ENCODE measurements around the gene GIPC2. TPM values are rescaled to one million over a fixed set of nuclear protein-coding genes. Genes with fewer than 3 reads are reported as not detected.
A peak's percentile ranks its signal among the peaks of the same experiment; 100 is the strongest.

The GIPC2 gene
- total RNA-seq, 1 donor: 0.63 TPM

DNA sequence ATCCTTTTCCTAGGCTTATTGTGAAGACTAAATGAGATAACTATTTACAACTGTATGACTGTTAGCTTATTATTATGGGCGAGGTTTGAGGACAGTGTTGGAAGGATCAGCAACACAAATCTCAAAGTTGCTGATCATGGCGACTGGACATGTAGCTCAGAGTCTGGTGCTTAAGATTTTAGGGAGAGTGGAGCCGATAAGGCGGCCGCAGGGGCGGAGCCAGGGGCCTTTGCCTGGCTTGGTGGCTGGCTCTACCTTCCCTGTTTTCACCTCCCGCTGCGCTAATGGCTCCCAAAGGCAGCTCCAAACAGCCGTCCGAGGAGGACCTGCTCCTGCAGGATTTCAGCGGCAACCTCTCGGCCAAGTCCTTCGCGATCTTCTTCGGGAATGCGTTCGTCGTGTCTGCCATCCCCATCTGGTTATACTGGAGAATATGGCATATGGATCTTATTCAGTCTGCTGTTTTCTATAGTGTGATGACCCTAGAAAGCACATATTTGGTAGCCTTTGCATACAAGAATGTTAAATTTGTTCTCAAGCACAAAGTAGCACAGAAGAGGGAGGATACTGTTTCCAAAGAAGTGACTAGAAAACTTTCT, 45.5 kb downstream of the GIPC2 start:
- TF ChIP-seq, protein P1, sequence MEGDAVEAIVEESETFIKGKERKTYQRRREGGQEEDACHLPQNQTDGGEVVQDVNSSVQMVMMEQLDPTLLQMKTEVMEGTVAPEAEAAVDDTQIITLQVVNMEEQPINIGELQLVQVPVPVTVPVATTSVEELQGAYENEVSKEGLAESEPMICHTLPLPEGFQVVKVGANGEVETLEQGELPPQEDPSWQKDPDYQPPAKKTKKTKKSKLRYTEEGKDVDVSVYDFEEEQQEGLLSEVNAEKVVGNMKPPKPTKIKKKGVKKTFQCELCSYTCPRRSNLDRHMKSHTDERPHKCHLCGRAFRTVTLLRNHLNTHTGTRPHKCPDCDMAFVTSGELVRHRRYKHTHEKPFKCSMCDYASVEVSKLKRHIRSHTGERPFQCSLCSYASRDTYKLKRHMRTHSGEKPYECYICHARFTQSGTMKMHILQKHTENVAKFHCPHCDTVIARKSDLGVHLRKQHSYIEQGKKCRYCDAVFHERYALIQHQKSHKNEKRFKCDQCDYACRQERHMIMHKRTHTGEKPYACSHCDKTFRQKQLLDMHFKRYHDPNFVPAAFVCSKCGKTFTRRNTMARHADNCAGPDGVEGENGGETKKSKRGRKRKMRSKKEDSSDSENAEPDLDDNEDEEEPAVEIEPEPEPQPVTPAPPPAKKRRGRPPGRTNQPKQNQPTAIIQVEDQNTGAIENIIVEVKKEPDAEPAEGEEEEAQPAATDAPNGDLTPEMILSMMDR (IDR thresholded peaks at IDR 0.05; ENCODE audit: insufficient read depth, low read length): no peak
- no peak overlapping the region for H3K4me3 ChIP-seq (ENCODE audit: low read depth, low read length)
- no peak for DNase-seq (ENCODE audit: low read depth)

GRCh38 chr1:78091886-78092285, 46.1 kb downstream of the GIPC2 start:
- TF ChIP-seq, protein P1 (IDR thresholded peaks at IDR 0.05; ENCODE audit: insufficient read depth, low read length): no peak
- no peak for DNase-seq (ENCODE audit: low read depth)
- H3K4me3 ChIP-seq (ENCODE audit: low read depth, low read length): no peak overlapping the region

DNA sequence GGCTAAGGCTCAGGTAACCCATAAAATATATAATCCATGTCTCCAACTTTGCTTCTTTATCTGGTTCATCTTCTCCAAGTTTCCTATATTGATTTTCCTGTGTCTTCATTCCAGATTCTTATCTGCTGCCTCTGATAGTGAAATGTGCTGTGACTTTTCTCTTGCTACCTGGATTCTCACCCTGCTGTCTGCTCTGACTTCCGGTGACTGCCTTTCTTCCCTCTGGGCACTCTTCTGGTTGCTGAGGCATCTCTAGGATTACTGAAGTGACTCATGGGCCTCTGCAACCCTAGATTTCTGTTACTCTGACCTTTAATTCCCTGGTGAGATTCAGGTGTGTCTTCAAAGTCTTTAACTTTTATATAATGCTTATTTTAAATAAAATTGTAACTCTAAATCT, 46.9 kb downstream of the GIPC2 start:
- TF ChIP-seq, protein P1 (IDR thresholded peaks at IDR 0.05; ENCODE audit: insufficient read depth, low read length): no peak
- H3K4me3 ChIP-seq (ENCODE audit: low read depth, low read length): no peak overlapping the region
- DNase-seq (ENCODE audit: low read depth): no peak

DNA sequence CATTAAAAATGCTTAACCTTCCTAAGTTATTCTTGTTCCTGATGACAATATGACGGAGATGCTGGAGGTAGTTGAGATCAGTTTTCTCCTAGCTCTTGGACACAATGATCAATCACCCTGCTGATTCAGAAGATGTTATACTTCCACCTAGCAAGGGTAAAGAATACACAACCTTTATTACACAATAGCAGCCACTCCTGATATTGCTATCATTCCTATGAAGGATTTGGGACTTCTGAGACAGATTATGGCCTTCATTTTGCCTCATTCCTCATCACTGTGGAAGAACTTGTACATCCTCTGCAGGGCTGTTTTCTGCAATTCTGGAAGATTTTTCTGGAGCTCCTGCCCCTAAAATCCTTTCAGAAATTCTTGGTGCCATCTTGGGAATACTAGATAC, 47.8 kb downstream of the GIPC2 start:
- no peak overlapping the region for H3K4me3 ChIP-seq (ENCODE audit: low read depth, low read length)
- TF ChIP-seq, protein P1 (IDR thresholded peaks at IDR 0.05; ENCODE audit: insufficient read depth, low read length): no peak
- no peak for DNase-seq (ENCODE audit: low read depth)

GRCh38 chr1:78094639-78095038, 48.9 kb downstream of the GIPC2 start:
- DNase-seq (ENCODE audit: low read depth): no peak
- no peak overlapping the region for H3K4me3 ChIP-seq (ENCODE audit: low read depth, low read length)
- TF ChIP-seq, protein P1 (IDR thresholded peaks at IDR 0.05; ENCODE audit: insufficient read depth, low read length): no peak

DNA sequence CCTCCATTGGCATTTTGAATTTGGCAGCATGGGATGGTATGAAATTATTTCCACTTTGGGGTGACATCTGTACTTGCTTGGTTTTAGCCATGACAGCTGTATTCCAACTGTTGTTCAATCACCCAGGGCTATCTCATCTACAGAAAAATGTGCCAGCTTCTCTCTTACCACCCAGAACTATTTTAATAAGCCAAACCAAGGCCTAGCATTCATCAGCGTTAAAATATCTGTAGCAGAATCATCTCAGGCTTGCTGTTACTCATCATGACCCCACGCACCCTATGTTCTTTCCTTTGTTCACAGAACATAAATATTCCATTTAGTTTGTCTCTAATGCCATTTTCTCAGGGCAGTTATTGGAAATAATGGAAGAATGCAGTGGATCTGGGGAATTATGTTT, 49.8 kb downstream of the GIPC2 start:
- TF ChIP-seq, protein P1 (IDR thresholded peaks at IDR 0.05; ENCODE audit: insufficient read depth, low read length): no peak
- no peak overlapping the region for H3K4me3 ChIP-seq (ENCODE audit: low read depth, low read length)
- DNase-seq (ENCODE audit: low read depth): peak; percentile 47

DNA sequence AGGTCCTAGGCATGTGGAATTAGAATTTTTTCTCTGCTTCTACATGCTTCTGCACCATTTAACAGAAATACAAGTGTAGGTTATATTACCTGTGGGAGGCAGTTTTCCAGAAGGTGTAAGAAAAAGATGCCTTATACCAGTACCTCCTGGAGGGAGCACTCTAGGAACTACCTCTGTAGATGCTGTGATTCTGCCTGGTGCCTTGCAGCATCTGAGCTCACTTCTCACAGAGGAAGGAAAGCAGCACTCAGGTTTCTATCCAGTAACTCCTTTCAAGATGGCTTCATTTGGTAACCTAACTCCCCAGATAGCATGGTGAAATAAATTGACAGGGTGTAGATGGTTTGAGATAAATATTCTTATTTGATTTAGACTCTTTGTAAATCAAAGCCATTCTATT, 50.3 kb downstream of the GIPC2 start:
- TF ChIP-seq, protein P1 (IDR thresholded peaks at IDR 0.05; ENCODE audit: insufficient read depth, low read length): no peak
- no peak for DNase-seq (ENCODE audit: low read depth)
- H3K4me3 ChIP-seq (ENCODE audit: low read depth, low read length): no peak overlapping the region
